HG02852 (cell line): Measurements from ENCODE around the gene MYO7B.

ENCODE experiments used
- ATAC-seq: cut with Tn5 transposase; IDR thresholded peaks from one replicate; pipeline ENCODE4 v1.9.1; 2021; ENCODE audit warnings: mild to moderate bottlenecking, moderate library complexity; ENCODE audit not compliant: unreplicated experiment

MYO7B gene

GRCh38 chr2:127623388-127624319 is 88.2 kb downstream of the MYO7B start:
- ATAC-seq, result no peak

DNA sequence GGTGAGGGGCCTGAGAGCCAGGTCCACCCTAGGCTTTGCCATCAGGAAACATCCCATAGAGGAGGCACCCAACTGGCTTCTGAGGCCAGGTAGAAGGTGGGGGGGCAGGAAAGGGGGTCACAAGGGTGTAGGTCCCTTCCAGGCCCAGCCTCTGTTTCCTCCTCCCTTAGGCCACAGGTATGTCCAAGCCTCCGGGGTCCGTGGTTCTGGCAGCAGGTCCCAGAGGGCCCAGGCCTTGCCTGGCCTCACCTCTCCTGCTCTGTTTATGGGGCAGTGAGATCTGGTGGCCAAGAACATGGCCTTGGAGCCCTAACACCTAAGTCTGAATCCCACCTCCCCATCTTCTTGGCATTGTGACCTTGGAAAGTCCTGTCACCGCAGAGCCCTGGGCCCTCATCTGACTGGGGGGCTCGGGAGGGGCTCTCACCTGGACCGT is 88.9 kb downstream of the MYO7B start:
- no peak for ATAC-seq

DNA sequence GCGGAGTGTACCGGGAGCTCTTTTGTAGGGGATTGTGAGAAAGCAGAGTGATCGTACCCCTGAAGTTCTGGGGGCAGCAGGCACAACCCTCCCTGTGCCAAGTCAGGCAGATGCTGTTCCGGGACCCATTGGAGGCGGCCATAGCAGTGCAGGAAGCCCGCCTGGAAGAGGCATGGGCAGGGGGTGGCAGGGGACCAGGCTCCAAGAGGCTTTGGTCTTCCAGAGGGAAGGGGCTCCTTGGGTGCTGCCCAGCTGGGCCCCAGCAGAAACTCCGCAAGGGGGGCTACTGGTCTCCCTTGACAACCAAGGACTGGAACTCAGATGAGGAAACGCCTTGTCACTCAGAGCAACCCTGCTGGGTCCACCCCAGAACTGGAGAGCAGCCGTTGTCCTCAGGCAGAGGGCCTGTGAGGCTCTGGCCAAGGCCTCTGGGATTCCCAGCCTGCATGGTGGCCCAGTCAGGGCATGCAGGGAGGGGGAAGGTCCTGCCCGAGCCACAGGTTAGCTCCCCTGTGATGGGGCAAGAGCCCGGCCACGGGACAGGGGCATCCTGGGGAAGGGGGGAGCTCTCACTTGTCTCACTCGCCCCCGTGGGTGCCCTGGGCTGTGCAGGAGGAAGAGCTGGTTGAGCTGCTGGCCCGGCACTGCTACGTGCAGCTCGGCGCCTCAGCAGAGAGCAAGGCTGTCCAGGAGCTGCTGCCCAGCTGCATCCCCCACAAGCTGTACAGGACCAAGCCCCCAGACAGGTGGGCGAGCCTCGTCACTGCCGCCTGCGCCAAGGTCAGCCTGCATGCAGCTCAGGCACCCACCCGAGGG is 89.5 kb downstream of the MYO7B start:
- no peak for ATAC-seq

DNA sequence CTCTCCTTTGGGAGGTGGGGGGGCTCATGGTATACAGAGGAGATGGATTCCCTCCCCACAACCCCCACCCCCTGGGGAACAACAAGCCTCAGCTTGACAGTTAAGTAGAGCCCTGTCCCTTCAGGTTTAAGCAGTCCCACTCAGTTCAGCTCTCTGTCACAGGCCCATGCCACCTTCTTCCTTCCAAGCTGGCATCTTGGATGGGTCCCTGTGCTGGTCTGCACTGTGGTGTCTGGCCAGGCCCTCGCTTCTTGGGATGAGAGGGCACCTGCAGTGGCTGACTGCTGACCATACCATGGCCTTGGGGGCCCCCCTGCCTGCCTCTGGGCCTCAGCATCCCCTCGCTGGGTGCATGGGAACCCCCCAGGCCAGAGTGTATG is 90.1 kb downstream of the MYO7B start:
- no peak for ATAC-seq

GRCh38 chr2:127626175-127626574 is 90.7 kb downstream of the MYO7B start:
- no peak for ATAC-seq

- ATAC-seq, result no peak
Observed at GRCh38 chr2:127626917-127627739, 91.6 kb downstream of the MYO7B start.

DNA sequence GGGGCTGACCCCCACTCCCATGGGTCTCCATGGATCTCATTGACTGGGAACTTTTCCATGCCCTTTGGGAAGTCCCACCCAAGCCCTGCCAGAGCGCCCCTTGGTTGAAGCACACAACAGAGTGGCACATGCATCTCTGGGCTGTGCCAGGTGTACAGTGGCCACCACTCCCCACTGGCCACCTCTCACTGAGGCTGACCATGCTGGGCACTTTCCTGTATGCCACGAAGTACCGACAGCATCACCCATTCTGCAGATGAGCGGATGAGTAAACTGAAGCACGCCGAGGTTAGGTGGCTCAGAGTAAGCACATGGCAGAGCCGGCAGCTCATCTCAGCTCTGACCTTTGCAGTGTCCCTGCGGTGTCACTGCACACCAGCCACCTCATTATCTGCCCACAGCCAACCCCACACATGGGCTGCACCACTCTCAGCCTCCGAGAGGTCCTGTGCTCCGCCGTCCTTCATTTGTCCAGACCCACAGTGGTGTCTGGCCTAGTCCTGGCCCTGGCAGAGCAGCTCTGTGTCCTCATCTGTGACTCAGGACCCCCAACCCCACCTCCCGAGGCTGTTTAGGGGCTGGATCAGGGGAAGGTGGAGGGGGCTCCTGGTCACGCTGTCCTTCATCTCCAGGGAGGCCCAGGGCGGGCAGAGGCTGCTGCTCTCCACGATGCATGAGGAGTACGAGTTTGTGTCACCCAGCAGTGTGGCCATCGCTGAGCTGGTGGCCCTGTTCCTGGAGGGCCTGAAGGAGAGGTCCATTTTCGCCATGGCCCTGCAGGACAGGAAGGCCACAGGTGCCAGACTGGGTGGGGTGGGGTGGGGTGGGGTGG is 92.5 kb downstream of the MYO7B start:
- ATAC-seq, result no peak

- ATAC-seq, result no peak
Observed at GRCh38 chr2:127628767-127629614, 93.5 kb downstream of the MYO7B start.

DNA sequence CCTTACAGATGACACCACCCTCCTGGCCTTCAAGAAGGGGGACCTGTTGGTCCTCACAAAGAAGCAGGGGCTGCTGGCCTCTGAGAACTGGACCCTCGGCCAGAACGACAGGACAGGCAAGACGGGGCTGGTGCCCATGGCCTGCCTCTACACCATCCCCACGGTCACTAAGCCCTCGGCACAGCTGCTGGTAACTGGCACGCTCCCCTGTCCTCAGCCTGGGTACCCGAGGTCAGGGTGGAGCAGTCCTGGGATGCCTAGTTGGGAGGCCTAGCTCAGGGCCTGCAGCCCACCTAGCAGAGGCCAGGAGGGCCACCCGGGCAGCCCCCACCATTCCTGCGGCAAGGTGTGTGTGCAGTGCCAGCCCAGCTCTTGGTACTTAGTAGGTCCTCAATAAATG is 94.2 kb downstream of the MYO7B start:
- no peak for ATAC-seq

DNA sequence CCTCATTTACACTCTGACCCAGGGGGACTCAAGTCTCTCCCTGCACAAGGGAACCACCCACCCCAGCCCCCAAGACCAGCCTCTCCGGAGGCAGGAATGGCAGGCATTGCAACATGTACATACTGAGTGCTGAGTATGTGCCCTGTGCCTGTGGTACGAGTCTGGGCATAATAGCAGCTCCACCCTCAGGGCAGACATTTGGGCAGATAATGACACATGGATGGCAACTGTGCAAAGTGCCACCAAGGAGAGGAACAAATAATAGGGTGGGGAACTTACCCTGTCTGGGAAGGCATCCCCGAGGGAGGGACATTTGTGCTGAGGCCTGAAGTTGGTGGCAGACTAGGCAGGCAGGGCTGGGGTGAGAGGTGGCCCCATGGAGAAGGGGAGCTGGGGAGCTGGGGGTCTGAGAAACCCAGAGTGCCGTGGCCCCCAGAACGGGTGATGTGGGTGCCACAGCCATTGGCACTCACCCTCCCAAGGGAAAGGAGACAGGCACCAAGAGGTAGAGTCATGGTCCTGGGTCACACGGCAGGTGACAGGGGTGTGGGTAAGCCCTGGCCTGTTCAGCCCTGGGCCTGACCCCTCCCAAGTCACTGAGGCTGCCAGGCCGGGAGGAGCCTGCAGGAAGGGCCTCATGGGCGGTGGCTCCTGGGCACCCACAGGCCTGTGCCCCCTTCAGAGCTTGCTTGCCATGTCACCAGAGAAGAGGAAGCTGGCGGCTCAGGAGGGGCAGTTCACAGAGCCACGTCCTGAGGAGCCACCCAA is 94.8 kb downstream of the MYO7B start:
- no peak for ATAC-seq

- no peak for ATAC-seq
Observed at GRCh38 chr2:127630864-127631540, 95.5 kb downstream of the MYO7B start.

DNA sequence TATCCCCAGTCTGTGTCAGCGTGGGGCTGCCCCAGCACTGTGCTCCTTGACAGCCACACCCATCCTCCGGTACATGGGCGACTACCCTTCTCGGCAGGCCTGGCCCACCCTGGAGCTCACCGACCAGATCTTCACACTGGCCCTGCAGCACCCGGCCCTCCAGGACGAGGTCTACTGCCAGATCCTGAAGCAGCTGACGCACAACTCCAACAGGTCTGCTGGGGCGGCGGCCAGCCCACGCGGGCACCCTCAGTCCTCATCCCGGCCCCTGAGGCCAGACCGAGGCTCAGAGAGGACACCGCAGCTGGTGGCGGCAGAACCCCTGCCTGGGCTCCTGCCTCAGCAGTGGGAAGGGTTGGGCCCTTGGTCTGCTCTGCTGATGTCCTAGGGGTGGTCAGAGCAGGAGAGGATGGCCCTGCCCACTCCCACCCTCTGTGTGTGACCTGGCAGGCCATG is 96.1 kb downstream of the MYO7B start:
- no peak for ATAC-seq

DNA sequence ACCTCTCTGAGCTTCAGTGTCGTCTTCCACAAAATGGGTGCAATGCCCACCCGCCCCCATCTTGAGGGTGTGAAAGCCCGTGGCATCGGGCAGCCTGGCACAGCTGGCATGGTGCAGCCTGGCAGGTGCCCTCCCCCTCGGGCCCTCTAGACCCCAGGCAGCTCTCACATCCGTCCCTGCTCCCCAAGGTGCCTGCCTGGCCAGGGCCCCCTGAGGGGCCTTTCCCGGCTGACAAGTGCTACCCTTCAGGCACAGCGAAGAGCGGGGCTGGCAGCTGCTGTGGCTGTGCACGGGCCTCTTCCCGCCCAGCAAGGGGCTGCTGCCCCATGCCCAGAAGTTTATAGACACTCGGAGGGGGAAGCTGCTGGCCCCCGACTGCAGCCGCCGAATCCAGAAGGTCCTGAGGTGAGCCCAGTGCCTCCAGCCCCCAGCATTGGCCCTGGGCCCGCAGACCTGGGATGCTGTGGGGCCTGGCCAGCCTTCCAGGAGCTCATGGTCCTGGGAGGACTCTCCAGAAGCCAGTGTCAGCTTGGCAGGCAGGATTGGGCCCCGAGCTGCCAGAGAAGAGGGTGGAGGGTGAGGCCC is 96.6 kb downstream of the MYO7B start:
- ATAC-seq, result no peak

- ATAC-seq, result peak; percentile 59
Observed at GRCh38 chr2:127632592-127633489, 97.4 kb downstream of the MYO7B start.

- ATAC-seq, result no peak
Observed at GRCh38 chr2:127633556-127634065, 98.1 kb downstream of the MYO7B start.

GRCh38 chr2:127634066-127634617 is 98.7 kb downstream of the MYO7B start:
- no peak for ATAC-seq
